DND-41 (cell line): ENCODE data around the gene TLCD5.

Source experiments
- CTCF ChIP-seq: IDR thresholded peaks from 2 replicates; pipeline ENCODE4 v1.5.1; 2012; ENCODE audit warnings: borderline replicate concordance, low read length, moderate library complexity, mild to moderate bottlenecking; ENCODE audit not compliant: poor library complexity, severe bottlenecking; ENCODE audit errors: extremely low read depth
- EZH2 ChIP-seq: IDR thresholded peaks from 3 replicates; pipeline ENCODE4 v1.6.1; 2012; ENCODE audit warnings: borderline replicate concordance, low read depth, mild to moderate bottlenecking, moderate library complexity, low read length, inconsistent platforms; ENCODE audit not compliant: severe bottlenecking

DNA sequence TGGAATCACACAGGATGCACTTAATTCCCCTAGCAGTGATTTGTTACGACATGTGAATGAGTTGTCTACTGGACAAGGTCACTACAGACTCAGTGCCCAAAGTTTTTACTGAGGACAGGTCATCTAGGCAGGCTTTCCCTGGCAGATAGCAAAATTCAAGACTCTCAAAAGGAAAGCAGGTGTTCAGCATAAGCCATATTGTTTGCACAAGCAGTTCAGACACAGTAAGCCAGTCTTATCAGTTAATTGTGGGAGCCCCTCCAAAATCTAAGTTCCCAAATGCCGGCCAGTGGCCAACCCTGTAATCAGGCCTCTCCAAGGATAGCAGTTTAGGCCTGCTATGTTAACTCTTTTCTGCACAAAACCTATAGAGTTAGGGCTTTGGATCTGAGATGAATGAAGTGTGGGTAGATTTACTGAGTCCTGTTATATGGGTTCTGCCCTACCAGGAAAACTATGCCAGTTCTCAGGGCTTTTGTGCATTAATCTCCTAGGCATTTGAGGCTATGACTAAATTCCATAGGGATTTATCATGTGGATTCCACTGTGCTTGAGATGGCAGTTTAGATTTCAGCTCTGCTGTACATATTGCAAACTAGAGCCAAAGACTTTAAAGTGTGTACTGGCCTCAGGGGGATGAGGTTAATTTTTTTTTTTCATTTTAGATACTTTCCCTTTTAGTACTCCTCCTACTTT, 6.3 kb downstream of the TLCD5 start:
- no peak for TF ChIP-seq CTCF
- TF ChIP-seq EZH2: no peak
